ENCODE data around the gene TBC1D8. TPM values are rescaled to one million over a fixed set of nuclear protein-coding genes. Genes with fewer than 3 reads are reported as not detected.

TBC1D8 gene
- total and polyA plus RNA-seq, 2 of the 13 experiments (the other 11 are each of a cell fraction or from before 2014, with no cell fraction given) = 45.1 to 95.4 TPM

DNA sequence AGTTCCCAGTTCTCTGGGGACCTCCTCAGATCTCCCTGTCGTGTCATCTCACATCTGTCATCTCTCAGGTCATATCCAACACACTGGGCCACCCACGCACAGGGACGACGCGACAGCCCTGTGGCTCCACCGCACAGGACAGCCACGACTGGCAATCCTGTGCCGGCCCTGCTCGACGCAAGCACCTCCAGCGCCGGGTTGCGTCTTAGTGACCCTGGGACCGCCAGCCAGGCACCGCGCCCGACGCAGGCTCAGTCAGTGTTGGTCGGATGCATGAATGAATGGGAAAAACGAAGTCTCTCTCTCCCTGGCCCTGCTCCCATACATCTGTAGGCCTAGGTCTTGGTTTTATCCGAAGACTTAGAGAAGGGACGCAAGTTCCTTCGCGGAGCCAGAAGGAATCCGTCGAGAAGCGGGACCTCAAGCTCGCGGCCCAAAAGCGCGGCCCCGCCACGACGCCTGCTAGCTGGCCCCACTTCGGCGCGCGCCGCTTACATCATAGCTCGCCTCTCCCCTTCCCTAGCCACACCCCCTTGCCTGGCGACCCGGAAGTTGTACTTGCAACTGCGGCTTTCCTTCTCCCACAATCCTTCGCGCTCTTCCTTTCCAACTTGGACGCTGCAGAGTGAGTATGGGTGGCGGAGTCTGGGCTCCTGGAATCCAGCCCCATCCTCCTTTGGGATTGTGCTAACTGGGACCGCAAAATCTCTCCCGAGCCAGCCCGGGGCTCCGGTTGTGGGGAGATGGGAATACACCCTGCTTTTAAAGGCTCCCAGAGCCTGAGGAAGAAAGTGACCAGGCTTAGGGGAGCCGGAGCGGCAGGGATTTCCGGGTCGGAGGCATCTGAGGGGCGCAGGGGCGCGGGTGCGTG is 149.3 kb downstream of the TBC1D8 start, which contains the start of gene RPL31 (continued):
- TF ChIP-seq POLR2AphosphoS5 (IDR thresholded peaks at IDR 0.05; ENCODE audit: low read depth, low read length) = peak; percentile 100
- peak; percentile 94 for TF ChIP-seq MTF1 (CRISPR knock-in tag; IDR thresholded peaks at IDR 0.05)
- TF ChIP-seq, protein P1, sequence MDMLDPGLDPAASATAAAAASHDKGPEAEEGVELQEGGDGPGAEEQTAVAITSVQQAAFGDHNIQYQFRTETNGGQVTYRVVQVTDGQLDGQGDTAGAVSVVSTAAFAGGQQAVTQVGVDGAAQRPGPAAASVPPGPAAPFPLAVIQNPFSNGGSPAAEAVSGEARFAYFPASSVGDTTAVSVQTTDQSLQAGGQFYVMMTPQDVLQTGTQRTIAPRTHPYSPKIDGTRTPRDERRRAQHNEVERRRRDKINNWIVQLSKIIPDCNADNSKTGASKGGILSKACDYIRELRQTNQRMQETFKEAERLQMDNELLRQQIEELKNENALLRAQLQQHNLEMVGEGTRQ (IDR thresholded peaks at IDR 0.05; ENCODE audit: low read depth, low read length) = no peak
- TF ChIP-seq, protein P1 (CRISPR knock-in tag; IDR thresholded peaks at IDR 0.05; ENCODE audit: borderline replicate concordance) = peak; percentile 56; the same call in 1 of the 2 replicates
- peak; percentile 100 for TF ChIP-seq EED (CRISPR knock-in tag; IDR thresholded peaks at IDR 0.05)
- TF ChIP-seq ZNF232 (CRISPR knock-in tag; IDR thresholded peaks at IDR 0.05; ENCODE audit: borderline replicate concordance) = peak; percentile 95
- TF ChIP-seq TBX3 (IDR thresholded peaks at IDR 0.05; ENCODE audit: borderline replicate concordance) = peak; percentile 63; the same call in 1 of the 2 replicates
- TF ChIP-seq, protein P2, sequence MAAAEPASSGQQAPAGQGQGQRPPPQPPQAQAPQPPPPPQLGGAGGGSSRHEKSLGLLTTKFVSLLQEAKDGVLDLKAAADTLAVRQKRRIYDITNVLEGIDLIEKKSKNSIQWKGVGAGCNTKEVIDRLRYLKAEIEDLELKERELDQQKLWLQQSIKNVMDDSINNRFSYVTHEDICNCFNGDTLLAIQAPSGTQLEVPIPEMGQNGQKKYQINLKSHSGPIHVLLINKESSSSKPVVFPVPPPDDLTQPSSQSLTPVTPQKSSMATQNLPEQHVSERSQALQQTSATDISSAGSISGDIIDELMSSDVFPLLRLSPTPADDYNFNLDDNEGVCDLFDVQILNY (CRISPR knock-in tag; conservative IDR thresholded peaks at IDR 0.05) = peak; percentile 65; the same call in 1 of the 2 replicates
- TF ChIP-seq RBM22 (optimal IDR thresholded peaks at IDR 0.05; ENCODE audit: low read length) = no peak
- TF ChIP-seq SIX4 (CRISPR knock-in tag; IDR thresholded peaks at IDR 0.05) = peak; percentile 82
- TF ChIP-seq, protein P3, sequence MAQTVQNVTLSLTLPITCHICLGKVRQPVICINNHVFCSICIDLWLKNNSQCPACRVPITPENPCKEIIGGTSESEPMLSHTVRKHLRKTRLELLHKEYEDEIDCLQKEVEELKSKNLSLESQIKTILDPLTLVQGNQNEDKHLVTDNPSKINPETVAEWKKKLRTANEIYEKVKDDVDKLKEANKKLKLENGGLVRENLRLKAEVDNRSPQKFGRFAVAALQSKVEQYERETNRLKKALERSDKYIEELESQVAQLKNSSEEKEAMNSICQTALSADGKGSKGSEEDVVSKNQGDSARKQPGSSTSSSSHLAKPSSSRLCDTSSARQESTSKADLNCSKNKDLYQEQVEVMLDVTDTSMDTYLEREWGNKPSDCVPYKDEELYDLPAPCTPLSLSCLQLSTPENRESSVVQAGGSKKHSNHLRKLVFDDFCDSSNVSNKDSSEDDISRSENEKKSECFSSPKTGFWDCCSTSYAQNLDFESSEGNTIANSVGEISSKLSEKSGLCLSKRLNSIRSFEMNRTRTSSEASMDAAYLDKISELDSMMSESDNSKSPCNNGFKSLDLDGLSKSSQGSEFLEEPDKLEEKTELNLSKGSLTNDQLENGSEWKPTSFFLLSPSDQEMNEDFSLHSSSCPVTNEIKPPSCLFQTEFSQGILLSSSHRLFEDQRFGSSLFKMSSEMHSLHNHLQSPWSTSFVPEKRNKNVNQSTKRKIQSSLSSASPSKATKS (CRISPR knock-in tag; IDR thresholded peaks at IDR 0.05) = no peak
- TF ChIP-seq MXD4 (CRISPR knock-in tag; IDR thresholded peaks at IDR 0.05) = peak; percentile 98
- TF ChIP-seq PHF8 (CRISPR knock-in tag; IDR thresholded peaks at IDR 0.05) = peak; percentile 97
- peak; percentile 99 for TF ChIP-seq IRX3 (CRISPR knock-in tag; IDR thresholded peaks at IDR 0.05; ENCODE audit: borderline replicate concordance, low read depth)
- TF ChIP-seq, protein P4, sequence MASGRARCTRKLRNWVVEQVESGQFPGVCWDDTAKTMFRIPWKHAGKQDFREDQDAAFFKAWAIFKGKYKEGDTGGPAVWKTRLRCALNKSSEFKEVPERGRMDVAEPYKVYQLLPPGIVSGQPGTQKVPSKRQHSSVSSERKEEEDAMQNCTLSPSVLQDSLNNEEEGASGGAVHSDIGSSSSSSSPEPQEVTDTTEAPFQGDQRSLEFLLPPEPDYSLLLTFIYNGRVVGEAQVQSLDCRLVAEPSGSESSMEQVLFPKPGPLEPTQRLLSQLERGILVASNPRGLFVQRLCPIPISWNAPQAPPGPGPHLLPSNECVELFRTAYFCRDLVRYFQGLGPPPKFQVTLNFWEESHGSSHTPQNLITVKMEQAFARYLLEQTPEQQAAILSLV (CRISPR knock-in tag; IDR thresholded peaks at IDR 0.05; ENCODE audit: borderline replicate concordance) = peak; percentile 99
- no peak; the same call in 1 of the 2 replicates for TF ChIP-seq RBAK (CRISPR knock-in tag; IDR thresholded peaks at IDR 0.05)
- TF ChIP-seq THYN1 (CRISPR knock-in tag; IDR thresholded peaks at IDR 0.05; ENCODE audit: borderline replicate concordance, low read depth) = peak; percentile 99
- peak; percentile 62; the same call in 1 of the 2 replicates for TF ChIP-seq ZNF367 (CRISPR knock-in tag; IDR thresholded peaks at IDR 0.05; ENCODE audit: borderline replicate concordance)
- TF ChIP-seq ZNF337 (CRISPR knock-in tag; IDR thresholded peaks at IDR 0.05; ENCODE audit: borderline replicate concordance, low read depth) = peak; percentile 96; the same call in 1 of the 2 replicates
- TF ChIP-seq, protein P5, sequence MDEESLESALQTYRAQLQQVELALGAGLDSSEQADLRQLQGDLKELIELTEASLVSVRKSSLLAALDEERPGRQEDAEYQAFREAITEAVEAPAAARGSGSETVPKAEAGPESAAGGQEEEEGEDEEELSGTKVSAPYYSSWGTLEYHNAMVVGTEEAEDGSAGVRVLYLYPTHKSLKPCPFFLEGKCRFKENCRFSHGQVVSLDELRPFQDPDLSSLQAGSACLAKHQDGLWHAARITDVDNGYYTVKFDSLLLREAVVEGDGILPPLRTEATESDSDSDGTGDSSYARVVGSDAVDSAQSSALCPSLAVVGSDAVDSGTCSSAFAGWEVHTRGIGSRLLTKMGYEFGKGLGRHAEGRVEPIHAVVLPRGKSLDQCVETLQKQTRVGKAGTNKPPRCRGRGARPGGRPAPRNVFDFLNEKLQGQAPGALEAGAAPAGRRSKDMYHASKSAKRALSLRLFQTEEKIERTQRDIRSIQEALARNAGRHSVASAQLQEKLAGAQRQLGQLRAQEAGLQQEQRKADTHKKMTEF (CRISPR knock-in tag; IDR thresholded peaks at IDR 0.05) = peak; percentile 99

Data from HepG2 (cell line).